ENCODE results near the gene ARHGAP26. TPM values are rescaled to one million over a fixed set of nuclear protein-coding genes. Genes with fewer than 3 reads are reported as not detected.

The ARHGAP26 gene
- total RNA-seq, 1 experiment from 2014 or later = 65.5 TPM

DNA sequence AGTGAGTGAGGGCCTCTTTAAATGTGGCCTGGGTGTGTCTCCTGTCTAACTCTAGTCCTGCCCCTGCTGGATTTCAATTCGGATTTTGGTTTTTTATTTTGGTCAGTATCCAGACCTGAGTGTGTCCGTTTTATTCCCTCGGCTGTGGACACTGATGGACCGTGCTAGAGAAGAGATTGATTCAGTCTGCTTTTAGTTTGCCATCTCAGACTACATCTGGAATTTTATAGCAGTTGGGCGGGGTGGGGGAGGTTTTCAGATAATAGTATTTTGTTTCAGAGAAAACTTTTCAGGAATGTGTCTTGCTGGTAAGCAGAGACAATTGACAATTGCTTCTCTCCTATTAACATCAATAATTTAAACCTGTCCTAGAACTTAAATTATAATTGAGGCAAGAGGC lies 308.1 kb downstream of the ARHGAP26 start:
- ATAC-seq (no peak), DNase-seq (ENCODE audit: low read depth, low spot score) (no peak)
- ChIA-PET POLR2A (no interaction called here), CTCF (no interaction called here)
- in situ Hi-C loops (cut with HindIII; ENCODE audit: low pct_unique_long_range_greater_than_20kb, low sequenced_read_pairs) = no loop called here
- H3K4me3 ChIP-seq (ENCODE audit: low read depth in 2 of 2, low read length in 2 of 2) = no peak overlapping the region
- H3K36me3 ChIP-seq (ENCODE audit: control insufficient read depth, insufficient read depth, low read length) = no peaks in the 10 kb centered on the region
- no peak overlapping the region for H3K27ac ChIP-seq (ENCODE audit: low read length)
- H3K9me3 ChIP-seq (ENCODE audit: control insufficient read depth, insufficient read depth, low read depth, low read length) = no peaks in the 10 kb centered on the region
- no peaks in the 10 kb centered on the region for H3K27me3 ChIP-seq (ENCODE audit: control insufficient read depth, insufficient read depth, low read length)
- BruUV-seq (replicated peaks) = no TSS peak
- TF ChIP-seq SIN3A (IDR thresholded peaks at IDR 0.05; ENCODE audit: borderline replicate concordance, insufficient read depth, low read depth, low read length) (no peak), POLR2AphosphoS5 (IDR thresholded peaks at IDR 0.05; ENCODE audit: low read depth, low read length) (no peak), TCF7L2 (IDR thresholded peaks at IDR 0.05; ENCODE audit: low read depth, low read length) (no peak)
- TF ChIP-seq, protein P1, sequence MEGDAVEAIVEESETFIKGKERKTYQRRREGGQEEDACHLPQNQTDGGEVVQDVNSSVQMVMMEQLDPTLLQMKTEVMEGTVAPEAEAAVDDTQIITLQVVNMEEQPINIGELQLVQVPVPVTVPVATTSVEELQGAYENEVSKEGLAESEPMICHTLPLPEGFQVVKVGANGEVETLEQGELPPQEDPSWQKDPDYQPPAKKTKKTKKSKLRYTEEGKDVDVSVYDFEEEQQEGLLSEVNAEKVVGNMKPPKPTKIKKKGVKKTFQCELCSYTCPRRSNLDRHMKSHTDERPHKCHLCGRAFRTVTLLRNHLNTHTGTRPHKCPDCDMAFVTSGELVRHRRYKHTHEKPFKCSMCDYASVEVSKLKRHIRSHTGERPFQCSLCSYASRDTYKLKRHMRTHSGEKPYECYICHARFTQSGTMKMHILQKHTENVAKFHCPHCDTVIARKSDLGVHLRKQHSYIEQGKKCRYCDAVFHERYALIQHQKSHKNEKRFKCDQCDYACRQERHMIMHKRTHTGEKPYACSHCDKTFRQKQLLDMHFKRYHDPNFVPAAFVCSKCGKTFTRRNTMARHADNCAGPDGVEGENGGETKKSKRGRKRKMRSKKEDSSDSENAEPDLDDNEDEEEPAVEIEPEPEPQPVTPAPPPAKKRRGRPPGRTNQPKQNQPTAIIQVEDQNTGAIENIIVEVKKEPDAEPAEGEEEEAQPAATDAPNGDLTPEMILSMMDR (IDR thresholded peaks at IDR 0.05) = no peak
- TF ChIP-seq, protein P2, sequence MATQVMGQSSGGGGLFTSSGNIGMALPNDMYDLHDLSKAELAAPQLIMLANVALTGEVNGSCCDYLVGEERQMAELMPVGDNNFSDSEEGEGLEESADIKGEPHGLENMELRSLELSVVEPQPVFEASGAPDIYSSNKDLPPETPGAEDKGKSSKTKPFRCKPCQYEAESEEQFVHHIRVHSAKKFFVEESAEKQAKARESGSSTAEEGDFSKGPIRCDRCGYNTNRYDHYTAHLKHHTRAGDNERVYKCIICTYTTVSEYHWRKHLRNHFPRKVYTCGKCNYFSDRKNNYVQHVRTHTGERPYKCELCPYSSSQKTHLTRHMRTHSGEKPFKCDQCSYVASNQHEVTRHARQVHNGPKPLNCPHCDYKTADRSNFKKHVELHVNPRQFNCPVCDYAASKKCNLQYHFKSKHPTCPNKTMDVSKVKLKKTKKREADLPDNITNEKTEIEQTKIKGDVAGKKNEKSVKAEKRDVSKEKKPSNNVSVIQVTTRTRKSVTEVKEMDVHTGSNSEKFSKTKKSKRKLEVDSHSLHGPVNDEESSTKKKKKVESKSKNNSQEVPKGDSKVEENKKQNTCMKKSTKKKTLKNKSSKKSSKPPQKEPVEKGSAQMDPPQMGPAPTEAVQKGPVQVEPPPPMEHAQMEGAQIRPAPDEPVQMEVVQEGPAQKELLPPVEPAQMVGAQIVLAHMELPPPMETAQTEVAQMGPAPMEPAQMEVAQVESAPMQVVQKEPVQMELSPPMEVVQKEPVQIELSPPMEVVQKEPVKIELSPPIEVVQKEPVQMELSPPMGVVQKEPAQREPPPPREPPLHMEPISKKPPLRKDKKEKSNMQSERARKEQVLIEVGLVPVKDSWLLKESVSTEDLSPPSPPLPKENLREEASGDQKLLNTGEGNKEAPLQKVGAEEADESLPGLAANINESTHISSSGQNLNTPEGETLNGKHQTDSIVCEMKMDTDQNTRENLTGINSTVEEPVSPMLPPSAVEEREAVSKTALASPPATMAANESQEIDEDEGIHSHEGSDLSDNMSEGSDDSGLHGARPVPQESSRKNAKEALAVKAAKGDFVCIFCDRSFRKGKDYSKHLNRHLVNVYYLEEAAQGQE (IDR thresholded peaks at IDR 0.05; ENCODE audit: insufficient read depth in 1 of 2, low read depth in 2 of 2, low read length in 1 of 2) = no peak
- H3K4me1 ChIP-seq (ENCODE audit: control insufficient read depth, insufficient read depth, low read length) = peaks cover 5% of the 10 kb centered on the region; the same call in 1 of the 2 replicates
- intact Hi-C loops (cut with micrococcal nuclease; ENCODE audit: unreplicated experiment) = no loop called here

GRCh38 chr5:143078971-143079370 lies 308.8 kb downstream of the ARHGAP26 start:
- ChIA-PET CTCF (no interaction called here), POLR2A (no interaction called here)
- Histone ChIP-seq H3K4me3 (ENCODE audit: low read depth in 2 of 2, low read length in 2 of 2) (no peak overlapping the region), H3K27ac (ENCODE audit: low read length) (no peak overlapping the region), H3K36me3 (ENCODE audit: control insufficient read depth, insufficient read depth, low read length) (no peaks in the 10 kb centered on the region), H3K27me3 (ENCODE audit: control insufficient read depth, insufficient read depth, low read length) (no peaks in the 10 kb centered on the region), H3K9me3 (ENCODE audit: control insufficient read depth, insufficient read depth, low read depth, low read length) (no peaks in the 10 kb centered on the region), H3K4me1 (ENCODE audit: control insufficient read depth, insufficient read depth, low read length) (peaks cover 5% of the 10 kb centered on the region; the same call in 1 of the 2 replicates)
- intact Hi-C loops (cut with micrococcal nuclease; ENCODE audit: unreplicated experiment) (no loop called here), in situ Hi-C loops (cut with HindIII; ENCODE audit: low pct_unique_long_range_greater_than_20kb, low sequenced_read_pairs) (no loop called here)
- no TSS peak for BruUV-seq (replicated peaks)
- DNase-seq (ENCODE audit: low read depth, low spot score) (no peak), ATAC-seq (no peak)
- no peak for TF ChIP-seq SIN3A (IDR thresholded peaks at IDR 0.05; ENCODE audit: borderline replicate concordance, insufficient read depth, low read depth, low read length)
- no peak for TF ChIP-seq POLR2AphosphoS5 (IDR thresholded peaks at IDR 0.05; ENCODE audit: low read depth, low read length)
- TF ChIP-seq TCF7L2 (IDR thresholded peaks at IDR 0.05; ENCODE audit: low read depth, low read length) = no peak
- TF ChIP-seq, protein P2 (IDR thresholded peaks at IDR 0.05; ENCODE audit: insufficient read depth in 1 of 2, low read depth in 2 of 2, low read length in 1 of 2) = no peak
- TF ChIP-seq, protein P1 (IDR thresholded peaks at IDR 0.05) = no peak
